Lung (tissue), 12 donors: Measurements from ENCODE around the gene RNF217. TPM values are rescaled to one million over a fixed set of nuclear protein-coding genes. Genes with fewer than 3 reads are reported as not detected.
A peak's percentile ranks its signal among the peaks of the same experiment; 100 is the strongest.

Source experiments
- ATAC-seq: fragments of 200-7000 bp; cut with Tn5 transposase; one replicate; pipeline ENCODE4 v1.9.1; 2020; ENCODE audit warnings: moderate number of reproducible peaks; ENCODE audit not compliant: insufficient read depth, low FRiP score
- DNase-seq, 3 donors: peaks; one replicate each; pipeline ENCODE4 v3.0.0-alpha.2; 2013 to 2017
- H3K27ac ChIP-seq, 2 donors: one replicate each; pipeline ENCODE4 v1.5.1; 2013; ENCODE audit warnings: mild to moderate bottlenecking in 2 of 2, moderate library complexity in 2 of 2, control low read depth in 1 of 2, inconsistent platforms in 1 of 2, low read depth in 1 of 2, low read length in 1 of 2
- H3K27me3 ChIP-seq, 3 donors: one replicate each; pipeline ENCODE4 v1.5.1; 2013; ENCODE audit warnings: low read length in 2 of 3; ENCODE audit not compliant: control insufficient read depth in 3 of 3, insufficient read depth in 3 of 3
- H3K36me3 ChIP-seq, 4 donors: one replicate each; pipeline ENCODE4 v1.5.1; 2013; ENCODE audit warnings: low read length in 4 of 4, mild to moderate bottlenecking in 1 of 4, moderate library complexity in 1 of 4; ENCODE audit not compliant: control insufficient read depth in 4 of 4, insufficient read depth in 4 of 4
- H3K4me1 ChIP-seq, 5 donors: one replicate each; pipeline ENCODE4 v1.5.1; 2013; ENCODE audit warnings: low read length in 5 of 5, mild to moderate bottlenecking in 2 of 5, moderate library complexity in 1 of 5; ENCODE audit not compliant: control insufficient read depth in 5 of 5, insufficient read depth in 5 of 5
- H3K4me3 ChIP-seq: one replicate; pipeline ENCODE4 v1.5.1; 2013; ENCODE audit warnings: mild to moderate bottlenecking, control low read depth, moderate library complexity
- H3K9ac ChIP-seq, 2 donors: one replicate each; pipeline ENCODE4 v1.5.1; 2013; ENCODE audit warnings: low read length in 2 of 2, control low read depth in 1 of 2; ENCODE audit not compliant: insufficient read depth in 1 of 2
- H3K9me3 ChIP-seq, 4 donors: one replicate each; pipeline ENCODE4 v1.5.1; 2013; ENCODE audit warnings: low read length in 3 of 4, mild to moderate bottlenecking in 1 of 4, moderate library complexity in 1 of 4; ENCODE audit not compliant: control insufficient read depth in 4 of 4, insufficient read depth in 3 of 4
- CTCF ChIP-seq: IDR thresholded peaks from 2 replicates; pipeline ENCODE4 v1.5.1; 2012; ENCODE audit warnings: mild to moderate bottlenecking; ENCODE audit errors: control extremely low read depth, extremely low read depth
- WGBS, 2 donors: extraction: QIAGEN DNeasy Blood & Tissue Kit; methylation state at CpG; one replicate each; pipeline ENCODE4 v1.1.7; 2013; 5-methylcytosine and 5-hydroxymethylcytosine counted together
- polyA plus RNA-seq, 2 donors: library from polyadenylated mRNA; stranded (reverse); fragments of 200-250 nt; gene quantifications; one replicate each; pipeline ENCODE4 v1.2.1, GENCODE V29; 2013
- total RNA-seq, 2 donors: library from RNA; depleted of rRNA in 1 of 2; stranded (reverse); fragments of >200 nt in 1 of 2; gene quantifications; one replicate each; pipeline ENCODE4 v1.2.1, GENCODE V29; 2014 to 2021
- donor health status: control.
- donor health status: control.
- donor health status: Bipolar disorder and iron deficiency.
- donor health status: healthy.
- donor health status: DM: yes; HTN: yes; CAD: no.

The RNF217 gene
- total and polyA plus RNA-seq, 4 donors = 3.1 to 58.6 (median 13.6) TPM

GRCh38 chr6:124990988-124991387 is 28.8 kb downstream of the RNF217 start:
- H3K9ac ChIP-seq = no peak overlapping the region
- no peak for DNase-seq
- 95% methylated on average over 1 of the region's 1 CpG for WGBS, 2 donors
- H3K36me3 ChIP-seq = no peaks in the 10 kb centered on the region
- TF ChIP-seq CTCF = no peak
- no peaks in the 10 kb centered on the region for H3K9me3 ChIP-seq
- no peak overlapping the region for H3K27ac ChIP-seq
- peaks cover 0 to 2% (median 0%) of the 10 kb centered on the region in 5 donors for H3K4me1 ChIP-seq
- ATAC-seq = no peak
- H3K4me3 ChIP-seq = no peak overlapping the region
- no peaks in the 10 kb centered on the region for H3K27me3 ChIP-seq

GRCh38 chr6:124991764-124992295 is 29.6 kb downstream of the RNF217 start:
- no peaks in the 10 kb centered on the region for H3K36me3 ChIP-seq
- WGBS, 2 donors = 95 to 99% methylated on average over 1 of the region's 1 CpG
- no peak for TF ChIP-seq CTCF

GRCh38 chr6:124993327-124993726 is 31.1 kb downstream of the RNF217 start:
- H3K9me3 ChIP-seq = no peaks in the 10 kb centered on the region
- DNase-seq (no peak), ATAC-seq (no peak)
- no peak overlapping the region for H3K4me3 ChIP-seq
- H3K27ac ChIP-seq = peak overlapping the region in 1 of 2 donors; percentile 24
- 84 to 88% methylated on average over 6 of the region's 6 CpGs for WGBS, 2 donors
- no peak overlapping the region for H3K9ac ChIP-seq
- H3K36me3 ChIP-seq = no peaks in the 10 kb centered on the region
- no peak for TF ChIP-seq CTCF
- H3K4me1 ChIP-seq = peaks cover 0 to 2% (median 0%) of the 10 kb centered on the region in 5 donors
- H3K27me3 ChIP-seq = no peaks in the 10 kb centered on the region

More at GRCh38 chr6:124991764-124992295, 29.6 kb downstream of the RNF217 start:
- ATAC-seq (no peak), DNase-seq (no peak)
- Histone ChIP-seq H3K27me3 (no peaks in the 10 kb centered on the region), H3K9ac (no peak overlapping the region), H3K27ac (no peak overlapping the region), H3K4me1 (peaks cover 0 to 2% (median 0%) of the 10 kb centered on the region in 5 donors), H3K9me3 (no peaks in the 10 kb centered on the region), H3K4me3 (no peak overlapping the region)

- WGBS, 2 donors = 79 to 90% methylated on average over 3 of the region's 3 CpGs
- ATAC-seq = no peak
- H3K36me3 ChIP-seq = no peaks in the 10 kb centered on the region
- DNase-seq = no peak
- H3K4me1 ChIP-seq = peaks cover 0 to 2% (median 0%) of the 10 kb centered on the region in 5 donors
- no peak overlapping the region for H3K9ac ChIP-seq
- TF ChIP-seq CTCF = no peak
- no peaks in the 10 kb centered on the region for H3K27me3 ChIP-seq
- H3K9me3 ChIP-seq = no peaks in the 10 kb centered on the region
- no peak overlapping the region for H3K4me3 ChIP-seq
- no peak overlapping the region for H3K27ac ChIP-seq
Measured at GRCh38 chr6:124994648-124995047, 32.4 kb downstream of the RNF217 start.
